Rectal smooth muscle tissue (tissue), 1 donor: Measurements from ENCODE around the gene ZNF503.
"Not testable (repeated sequence)": the region's sequence is repeated elsewhere in the genome, so short reads cannot be mapped to it uniquely, and the experiment has no call there.

Experiments used
- H3K27ac ChIP-seq: one replicate; pipeline ENCODE4 v1.7.0; 2013; ENCODE audit warnings: low read depth, low read length, inconsistent platforms
- H3K27me3 ChIP-seq: one replicate; pipeline ENCODE4 v1.7.0; 2013; ENCODE audit warnings: low read length; ENCODE audit not compliant: control insufficient read depth, insufficient read depth
- H3K36me3 ChIP-seq: one replicate; pipeline ENCODE4 v1.7.0; 2013; ENCODE audit warnings: low read length; ENCODE audit not compliant: control insufficient read depth, insufficient read depth
- H3K4me1 ChIP-seq: one replicate; pipeline ENCODE4 v1.7.0; 2013; ENCODE audit warnings: low read length; ENCODE audit not compliant: control insufficient read depth, insufficient read depth
- H3K4me3 ChIP-seq: one replicate; pipeline ENCODE4 v1.7.0; 2013; ENCODE audit warnings: low read length
- H3K9ac ChIP-seq: one replicate; pipeline ENCODE4 v1.7.0; 2013; ENCODE audit warnings: low read length

ZNF503 gene

GRCh38 chr10:75369838-75370237, 31.7 kb downstream of the ZNF503 start:
- H3K4me1 ChIP-seq, H3K4me3 ChIP-seq, H3K9ac ChIP-seq, H3K36me3 ChIP-seq, H3K27me3 ChIP-seq, H3K27ac ChIP-seq: not testable (repeated sequence)

- Histone ChIP-seq H3K4me3 (no peak overlapping the region), H3K27ac (no peak overlapping the region), H3K9ac (no peak overlapping the region), H3K36me3 (no peaks in the 10 kb centered on the region), H3K4me1 (no peaks in the 10 kb centered on the region), H3K27me3 (no peaks in the 10 kb centered on the region)
These were observed 33.7 kb downstream of the ZNF503 start for GRCh38 chr10:75367901-75368300.

- Histone ChIP-seq H3K9ac (no peak overlapping the region), H3K36me3 (no peaks in the 10 kb centered on the region), H3K4me1 (no peaks in the 10 kb centered on the region), H3K4me3 (no peak overlapping the region), H3K27ac (no peak overlapping the region), H3K27me3 (no peaks in the 10 kb centered on the region)
These were observed 34.5 kb downstream of the ZNF503 start for GRCh38 chr10:75367021-75367487.

GRCh38 chr10:75363431-75363830, 38.1 kb downstream of the ZNF503 start:
- no peak overlapping the region for H3K9ac ChIP-seq
- no peaks in the 10 kb centered on the region for H3K36me3 ChIP-seq
- no peak overlapping the region for H3K27ac ChIP-seq
- H3K4me1 ChIP-seq = no peaks in the 10 kb centered on the region
- H3K27me3 ChIP-seq = no peaks in the 10 kb centered on the region
- H3K4me3 ChIP-seq = no peak overlapping the region

GRCh38 chr10:75359876-75360275, 41.7 kb downstream of the ZNF503 start:
- not testable (repeated sequence) for H3K27ac ChIP-seq, H3K4me3 ChIP-seq

GRCh38 chr10:75358835-75359421, 42.6 kb downstream of the ZNF503 start:
- no peaks in the 10 kb centered on the region for H3K27me3 ChIP-seq
- no peaks in the 10 kb centered on the region for H3K36me3 ChIP-seq
- no peaks in the 10 kb centered on the region for H3K4me1 ChIP-seq
- no peak overlapping the region for H3K9ac ChIP-seq
- H3K4me3 ChIP-seq = no peak overlapping the region
- no peak overlapping the region for H3K27ac ChIP-seq

More at GRCh38 chr10:75359876-75360275, 41.7 kb downstream of the ZNF503 start:
- not testable (repeated sequence) for H3K27me3 ChIP-seq, H3K36me3 ChIP-seq, H3K4me1 ChIP-seq, H3K9ac ChIP-seq

GRCh38 chr10:75358132-75358531, 43.4 kb downstream of the ZNF503 start:
- no peaks in the 10 kb centered on the region for H3K4me1 ChIP-seq
- no peaks in the 10 kb centered on the region for H3K27me3 ChIP-seq
- H3K36me3 ChIP-seq = no peaks in the 10 kb centered on the region
- H3K27ac ChIP-seq = no peak overlapping the region
- H3K9ac ChIP-seq = no peak overlapping the region
- no peak overlapping the region for H3K4me3 ChIP-seq

- Histone ChIP-seq H3K36me3 (no peaks in the 10 kb centered on the region), H3K4me3 (no peak overlapping the region), H3K27me3 (no peaks in the 10 kb centered on the region), H3K4me1 (no peaks in the 10 kb centered on the region), H3K27ac (no peak overlapping the region), H3K9ac (no peak overlapping the region)
These were observed 44.1 kb downstream of the ZNF503 start for GRCh38 chr10:75357500-75357899.

- Histone ChIP-seq H3K27me3 (no peaks in the 10 kb centered on the region), H3K27ac (no peak overlapping the region), H3K36me3 (no peaks in the 10 kb centered on the region), H3K4me1 (no peaks in the 10 kb centered on the region), H3K9ac (no peak overlapping the region), H3K4me3 (no peak overlapping the region)
These were observed 45.1 kb downstream of the ZNF503 start for GRCh38 chr10:75356484-75356883.

GRCh38 chr10:75355706-75356105, 45.9 kb downstream of the ZNF503 start:
- Histone ChIP-seq H3K27me3 (no peaks in the 10 kb centered on the region), H3K27ac (no peak overlapping the region), H3K4me3 (no peak overlapping the region), H3K36me3 (no peaks in the 10 kb centered on the region), H3K4me1 (no peaks in the 10 kb centered on the region), H3K9ac (no peak overlapping the region)

- Histone ChIP-seq H3K4me1 (no peaks in the 10 kb centered on the region), H3K36me3 (no peaks in the 10 kb centered on the region), H3K27ac (no peak overlapping the region), H3K4me3 (no peak overlapping the region), H3K27me3 (no peaks in the 10 kb centered on the region), H3K9ac (no peak overlapping the region)
These were observed 48.4 kb downstream of the ZNF503 start for GRCh38 chr10:75353183-75353582.

GRCh38 chr10:75352650-75353049, 48.9 kb downstream of the ZNF503 start:
- Histone ChIP-seq H3K36me3 (no peaks in the 10 kb centered on the region), H3K4me3 (no peak overlapping the region), H3K27ac (no peak overlapping the region), H3K27me3 (no peaks in the 10 kb centered on the region), H3K9ac (no peak overlapping the region), H3K4me1 (no peaks in the 10 kb centered on the region)

GRCh38 chr10:75351637-75352036, 49.9 kb downstream of the ZNF503 start:
- H3K4me3 ChIP-seq = no peak overlapping the region

More at GRCh38 chr10:75351637-75352036, 49.9 kb downstream of the ZNF503 start:
- Histone ChIP-seq H3K9ac (no peak overlapping the region), H3K36me3 (no peaks in the 10 kb centered on the region), H3K27me3 (no peaks in the 10 kb centered on the region), H3K4me1 (no peaks in the 10 kb centered on the region), H3K27ac (no peak overlapping the region)
